Stomach (tissue), 9 donors: ENCODE data around the gene FTO. TPM values are rescaled to one million over a fixed set of nuclear protein-coding genes. Genes with fewer than 3 reads are reported as not detected.
A peak's percentile ranks its signal among the peaks of the same experiment; 100 is the strongest.

Experiments
- DNase-seq, 2 donors: peaks; one replicate each; pipeline versions ENCODE4 v3.0.0 to v3.0.0-alpha.2; 2013 to 2019
- H3K27ac ChIP-seq, 5 donors: fragments of 200-600 bp in 4 of 5; sonication (generic) in 4 of 5; one replicate each; pipeline ENCODE4 v1.5.1; 2013 to 2019; ENCODE audit warnings: mild to moderate bottlenecking in 1 of 5, moderate library complexity in 1 of 5
- H3K27me3 ChIP-seq, 3 donors: fragments of 200-600 bp; sonication (generic); one replicate each; pipeline ENCODE4 v1.5.1; 2017 to 2019; ENCODE audit warnings: mixed run types in 1 of 3
- H3K36me3 ChIP-seq, 4 donors: fragments of 200-600 bp; sonication (generic); 1 replicate in 3 of 4; 2 replicates in 1 of 4; pipeline ENCODE4 v1.5.1; 2016 to 2019
- H3K4me1 ChIP-seq, 4 donors: fragments of 200-600 bp; sonication (generic); one replicate each; pipeline ENCODE4 v1.5.1; 2016 to 2019
- H3K4me3 ChIP-seq, 4 donors: fragments of 200-600 bp; sonication (generic) in 3 of 4; one replicate each; pipeline ENCODE4 v1.5.1; 2016 to 2019; ENCODE audit warnings: mild to moderate bottlenecking in 1 of 4
- H3K9me3 ChIP-seq, 4 donors: fragments of 200-600 bp; sonication (generic); one replicate each; pipeline ENCODE4 v1.5.1; 2016 to 2019
- CTCF ChIP-seq, 7 experiments: fragments of 450-650 bp in 4 of 7; fragments of 200-600 bp in 3 of 7; sonication (generic) in 3 of 7; IDR thresholded peaks; one replicate each; pipeline ENCODE4 v1.5.1; 2016 to 2019; ENCODE audit warnings: antibody characterized with exemption in 7 of 7, control low read depth in 2 of 7, mild to moderate bottlenecking in 1 of 7
- EP300 ChIP-seq: sonication (generic); formaldehyde crosslinking; IDR thresholded peaks from one replicate; pipeline ENCODE4 v1.6.1; 2017; ENCODE audit warnings: antibody characterized with exemption
- POLR2A ChIP-seq, 4 donors: fragments of 450-650 bp; IDR thresholded peaks; one replicate each; pipeline ENCODE4 v1.6.1; 2016; ENCODE audit warnings: antibody characterized with exemption in 4 of 4, control low read depth in 2 of 4, mild to moderate bottlenecking in 1 of 4, moderate library complexity in 1 of 4
- POLR2AphosphoS5 ChIP-seq, 3 donors: sonication (generic); formaldehyde crosslinking; IDR thresholded peaks; one replicate each; pipeline ENCODE4 v1.6.1; 2016; ENCODE audit warnings: antibody characterized with exemption in 3 of 3
- WGBS, 5 donors: extraction: QIAGEN DNeasy Blood & Tissue Kit in 3 of 5; methylation state at CpG; one replicate each; pipeline versions ENCODE4 v1.1.5 to v1.1.7; 2013 to 2018; 5-methylcytosine and 5-hydroxymethylcytosine counted together
- intact Hi-C: fragments of 100-400 bp; cut with DNase I; formaldehyde crosslinking; loops from one replicate; pipeline ENCODE4 v1.15.1; 2023; ENCODE audit warnings: low total_unique reads
- polyA plus RNA-seq, 3 donors: library from polyadenylated mRNA; stranded (reverse); fragments of 200-250 nt; gene quantifications; one replicate each; pipeline ENCODE4 v1.2.3, GENCODE V29; 2013
- total RNA-seq, 5 donors: library from RNA; depleted of rRNA; stranded (reverse); fragments of >200 nt; gene quantifications; one replicate each; pipeline versions ENCODE4 v1.1.0 to v1.2.3, GENCODE V29; 2014 to 2016
- donor health status: healthy with polysubstance abuse.
- donor health status: Bipolar disorder and iron deficiency.
- donor health status: healthy.

FTO gene
- total and polyA plus RNA-seq, 8 donors = 9.3 to 88.7 (median 24.6) TPM

- whole genome bisulfite sequencing, 5 donors = 14 to 25% (median 20%) methylated on average over 24 to 25 of the region's 25 CpGs
- Histone ChIP-seq H3K27ac (peak overlapping the region; percentile 34 to 71 (median 66)), H3K27me3 (peaks cover 0 to 17% (median 0%) of the 10 kb centered on the region in 3 donors), H3K9me3 (peaks cover 0 to 9% (median 6%) of the 10 kb centered on the region in 4 donors), H3K36me3 (no peaks in the 10 kb centered on the region), H3K4me3 (peak overlapping the region; percentile 25 to 37 (median 30)), H3K4me1 (peaks cover 0 to 16% (median 12%) of the 10 kb centered on the region in 4 donors)
- peak in 5 of 7 experiments; percentile 64 to 80 (median 67) for TF ChIP-seq CTCF (IDR thresholded peaks at IDR 0.05)
- TF ChIP-seq POLR2AphosphoS5 (IDR thresholded peaks at IDR 0.05) = no peak
- DNase-seq = peak; percentile 82 to 85
- intact Hi-C loops = no loop called here
Measured at GRCh38 chr16:54193665-54194333, 489.8 kb downstream of the FTO start.

GRCh38 chr16:54194334-54194743, 490.4 kb downstream of the FTO start:
- peaks cover 0 to 9% (median 6%) of the 10 kb centered on the region in 4 donors for H3K9me3 ChIP-seq
- H3K4me3 ChIP-seq = peak overlapping the region; percentile 25 to 37 (median 30)
- peaks cover 0 to 16% (median 12%) of the 10 kb centered on the region in 4 donors for H3K4me1 ChIP-seq
- intact Hi-C loops = no loop called here
- peak overlapping the region; percentile 34 to 71 (median 66) for H3K27ac ChIP-seq
- whole genome bisulfite sequencing, 5 donors = 39 to 58% (median 54%) methylated on average over 11 to 24 of the region's 24 CpGs
- TF ChIP-seq POLR2A (IDR thresholded peaks at IDR 0.05) (no peak), CTCF (IDR thresholded peaks at IDR 0.05) (no peak), EP300 (no peak), POLR2AphosphoS5 (IDR thresholded peaks at IDR 0.05) (no peak)
- H3K27me3 ChIP-seq = peaks cover 0 to 17% (median 0%) of the 10 kb centered on the region in 3 donors
- no peaks in the 10 kb centered on the region for H3K36me3 ChIP-seq
- peak; percentile 32 to 49 for DNase-seq

GRCh38 chr16:54197758-54198157, 493.8 kb downstream of the FTO start:
- no peak for TF ChIP-seq POLR2A (IDR thresholded peaks at IDR 0.05)
- no peak for TF ChIP-seq CTCF (IDR thresholded peaks at IDR 0.05)
- TF ChIP-seq POLR2AphosphoS5 (IDR thresholded peaks at IDR 0.05) = no peak
- TF ChIP-seq EP300 = no peak
- no peaks in the 10 kb centered on the region for H3K36me3 ChIP-seq
- intact Hi-C loops = no loop called here
- 76 to 82% (median 80%) methylated on average over 5 of the region's 5 CpGs for WGBS, 5 donors
- H3K27ac ChIP-seq = no peak overlapping the region
- no peak for DNase-seq
- no peak overlapping the region for H3K4me3 ChIP-seq
- H3K9me3 ChIP-seq = no peaks in the 10 kb centered on the region
- peaks cover 0 to 16% (median 12%) of the 10 kb centered on the region in 4 donors for H3K4me1 ChIP-seq
- peaks cover 0 to 26% (median 0%) of the 10 kb centered on the region in 3 donors for H3K27me3 ChIP-seq

GRCh38 chr16:54199487-54200160, 495.7 kb downstream of the FTO start:
- intact Hi-C loops = no loop called here
- WGBS, 5 donors = 50 to 60% (median 59%) methylated on average over 16 to 19 of the region's 19 CpGs
- Histone ChIP-seq H3K4me3 (no peak overlapping the region), H3K27me3 (peaks cover 0 to 16% (median 0%) of the 10 kb centered on the region in 3 donors), H3K27ac (no peak overlapping the region), H3K36me3 (no peaks in the 10 kb centered on the region), H3K9me3 (no peaks in the 10 kb centered on the region), H3K4me1 (peaks cover 0 to 2% (median under 1%) of the 10 kb centered on the region in 4 donors)
- TF ChIP-seq CTCF (IDR thresholded peaks at IDR 0.05) (no peak), EP300 (no peak), POLR2AphosphoS5 (IDR thresholded peaks at IDR 0.05) (no peak), POLR2A (IDR thresholded peaks at IDR 0.05) (no peak)
- no peak for DNase-seq
